ENCODE results near the gene PPP1R3D.

PPP1R3D gene

DNA sequence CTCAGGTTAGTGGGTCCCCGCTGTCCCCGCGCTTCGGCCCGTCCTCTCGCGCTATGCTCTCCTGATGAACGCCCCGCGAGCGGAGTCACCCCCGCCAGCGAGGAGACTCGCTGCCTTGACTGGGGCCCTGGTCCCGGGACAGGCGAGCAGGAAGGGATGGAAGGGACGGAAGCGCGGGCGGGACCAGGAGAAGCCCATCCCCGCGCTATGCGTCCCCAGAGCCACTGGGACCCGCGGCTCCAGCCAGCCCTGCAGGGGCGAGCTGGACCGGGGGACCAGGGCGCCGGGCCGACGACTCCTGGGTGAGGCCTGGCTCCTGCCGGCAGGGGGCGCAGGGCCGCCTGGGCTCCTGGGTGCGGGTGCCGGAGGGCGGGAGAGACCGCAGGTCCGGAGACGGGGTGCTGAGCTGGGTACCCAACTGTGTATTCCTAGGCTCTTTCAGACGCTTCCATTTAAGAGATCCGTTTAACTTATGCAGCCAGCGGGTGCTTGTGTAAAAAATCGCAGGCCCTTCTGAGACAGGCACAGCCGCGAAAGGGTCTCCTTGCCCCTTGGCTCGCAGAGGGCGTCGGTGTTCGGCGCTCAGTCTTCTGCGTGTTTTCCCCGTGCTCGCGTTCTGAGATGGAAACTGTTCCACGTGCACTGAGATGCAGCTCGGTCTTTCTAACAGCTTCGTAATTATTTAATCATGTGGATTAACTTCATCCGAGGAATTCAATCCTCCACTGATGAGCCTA lies 6.1 kb downstream of the PPP1R3D start:
- Histone ChIP-seq H3K9me3 (no peaks in the 10 kb centered on the region), H3K27me3 (no peaks in the 10 kb centered on the region), H3K4me3 (ENCODE audit: low read depth, low read length) (peak overlapping the region; percentile 63), H3K36me3 (no peaks in the 10 kb centered on the region), H3K4me1 (no peaks in the 10 kb centered on the region)
- peak; percentile 89 for TF ChIP-seq CTCF (IDR thresholded peaks at IDR 0.05; ENCODE audit: low read depth, low read length)
- DNase-seq: peak; percentile 85

- Histone ChIP-seq H3K4me3 (ENCODE audit: low read depth, low read length) (peak within 1 kb of the TSS; percentile 63), H3K27me3 (0 out of 2 replicates have a peak, but pooled peaks cover 5% of the 10 kb centered on the region)
- DNase-seq: peak; percentile 18
Measured at GRCh38 chr20:59933296-59933848, 6.7 kb downstream of the PPP1R3D start, which contains the start of gene SYCP2. TSS of gene SYCP2 (minus strand) at chr20:59933637. CDS start at chr20:59922413, 11,224 bp downstream.

DNA sequence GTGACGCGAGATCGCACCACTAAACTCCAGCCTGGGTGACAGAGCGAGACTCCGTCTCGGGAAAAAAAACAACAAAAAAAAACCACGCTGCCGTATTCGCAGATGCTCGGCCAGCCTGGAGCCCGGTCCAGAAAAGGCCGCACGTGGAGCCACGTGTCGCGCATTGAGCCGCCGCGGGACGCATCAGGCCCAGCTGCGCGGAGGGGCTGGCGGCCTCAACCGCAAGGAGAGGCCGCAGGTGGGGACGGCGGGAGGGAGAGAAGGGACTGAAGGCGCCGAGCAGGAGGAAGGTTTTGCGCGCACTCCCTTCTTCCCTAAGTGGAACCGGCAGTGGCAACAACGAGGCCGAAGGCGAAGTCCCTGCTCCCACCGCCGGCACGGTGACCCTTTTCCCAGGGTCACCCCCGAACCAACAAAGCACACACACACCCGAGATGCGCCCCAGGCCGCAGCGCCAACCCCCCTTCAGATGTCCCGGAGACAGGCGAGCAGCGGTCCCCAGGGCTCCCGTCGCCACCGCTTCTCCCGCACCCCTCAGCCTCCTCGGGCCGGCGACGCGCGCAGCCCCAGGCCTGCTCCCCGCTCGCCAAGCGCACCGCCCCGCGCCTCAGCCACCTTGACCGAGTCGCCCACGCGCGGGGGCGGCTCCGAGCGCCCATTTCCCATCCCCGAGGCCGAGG lies 7.3 kb downstream of the PPP1R3D start:
- no peak for DNase-seq

More at GRCh38 chr20:59933296-59933848, 6.7 kb downstream of the PPP1R3D start, which contains the start of gene SYCP2:
- H3K4me1 ChIP-seq: no peaks in the 10 kb centered on the region
- H3K36me3 ChIP-seq: no peaks in the 10 kb centered on the region
- no peaks in the 10 kb centered on the region for H3K9me3 ChIP-seq
- no peak for TF ChIP-seq CTCF (IDR thresholded peaks at IDR 0.05; ENCODE audit: low read depth, low read length)

GRCh38 chr20:59931511-59932312 lies 8.4 kb downstream of the PPP1R3D start:
- H3K27me3 ChIP-seq: 0 out of 2 replicates have a peak, but pooled peaks cover 5% of the 10 kb centered on the region
- DNase-seq: no peak
- TF ChIP-seq CTCF (IDR thresholded peaks at IDR 0.05; ENCODE audit: low read depth, low read length): no peak
- no peaks in the 10 kb centered on the region for H3K9me3 ChIP-seq
- H3K36me3 ChIP-seq: no peaks in the 10 kb centered on the region
- no peak overlapping the region for H3K4me3 ChIP-seq (ENCODE audit: low read depth, low read length)
- H3K4me1 ChIP-seq: no peaks in the 10 kb centered on the region

More for the DNA sequence above, 7.3 kb downstream of the PPP1R3D start:
- H3K9me3 ChIP-seq: no peaks in the 10 kb centered on the region
- no peaks in the 10 kb centered on the region for H3K36me3 ChIP-seq
- TF ChIP-seq CTCF (IDR thresholded peaks at IDR 0.05; ENCODE audit: low read depth, low read length): no peak
- H3K4me3 ChIP-seq (ENCODE audit: low read depth, low read length): no peak overlapping the region
- no peaks in the 10 kb centered on the region for H3K4me1 ChIP-seq
- 0 out of 2 replicates have a peak, but pooled peaks cover 5% of the 10 kb centered on the region for H3K27me3 ChIP-seq

GRCh38 chr20:59925899-59926298 lies 14.2 kb downstream of the PPP1R3D start:
- Histone ChIP-seq H3K27me3 (0 out of 2 replicates have a peak, but pooled peaks cover 5% of the 10 kb centered on the region), H3K36me3 (no peaks in the 10 kb centered on the region), H3K9me3 (no peaks in the 10 kb centered on the region), H3K4me3 (ENCODE audit: low read depth, low read length) (no peak overlapping the region), H3K4me1 (no peaks in the 10 kb centered on the region)
- TF ChIP-seq CTCF (IDR thresholded peaks at IDR 0.05; ENCODE audit: low read depth, low read length): no peak
- DNase-seq: no peak

Measured in BE2C (cell line).